Hindlimb muscle (tissue), 1 donor: ENCODE data around the gene PTPRM. TPM values are rescaled to one million over a fixed set of nuclear protein-coding genes. Genes with fewer than 3 reads are reported as not detected.
"Not testable (repeated sequence)": the region's sequence is repeated elsewhere in the genome, so short reads cannot be mapped to it uniquely, and the experiment has no call there.

Experiments
- DNase-seq: peaks from one replicate; pipeline ENCODE4 v3.0.0-alpha.2; 2013
- polyA plus RNA-seq: library from polyadenylated mRNA; unstranded; fragments of 120-200 nt; gene quantifications from one replicate; pipeline ENCODE4 v1.2.1, GENCODE V29; 2013; ENCODE audit not compliant: insufficient read length

The PTPRM gene
- polyA plus RNA-seq, 1 donor: 80.2 TPM

- no peak for DNase-seq
Measured at GRCh38 chr18:8411492-8411891, 844.4 kb downstream of the PTPRM start.

- no peak for DNase-seq
Measured at GRCh38 chr18:8412117-8412516, 845.0 kb downstream of the PTPRM start.

GRCh38 chr18:8413189-8413588 lies 846.1 kb downstream of the PTPRM start:
- no peak for DNase-seq

GRCh38 chr18:8413751-8414150 lies 846.6 kb downstream of the PTPRM start:
- no peak for DNase-seq

DNA sequence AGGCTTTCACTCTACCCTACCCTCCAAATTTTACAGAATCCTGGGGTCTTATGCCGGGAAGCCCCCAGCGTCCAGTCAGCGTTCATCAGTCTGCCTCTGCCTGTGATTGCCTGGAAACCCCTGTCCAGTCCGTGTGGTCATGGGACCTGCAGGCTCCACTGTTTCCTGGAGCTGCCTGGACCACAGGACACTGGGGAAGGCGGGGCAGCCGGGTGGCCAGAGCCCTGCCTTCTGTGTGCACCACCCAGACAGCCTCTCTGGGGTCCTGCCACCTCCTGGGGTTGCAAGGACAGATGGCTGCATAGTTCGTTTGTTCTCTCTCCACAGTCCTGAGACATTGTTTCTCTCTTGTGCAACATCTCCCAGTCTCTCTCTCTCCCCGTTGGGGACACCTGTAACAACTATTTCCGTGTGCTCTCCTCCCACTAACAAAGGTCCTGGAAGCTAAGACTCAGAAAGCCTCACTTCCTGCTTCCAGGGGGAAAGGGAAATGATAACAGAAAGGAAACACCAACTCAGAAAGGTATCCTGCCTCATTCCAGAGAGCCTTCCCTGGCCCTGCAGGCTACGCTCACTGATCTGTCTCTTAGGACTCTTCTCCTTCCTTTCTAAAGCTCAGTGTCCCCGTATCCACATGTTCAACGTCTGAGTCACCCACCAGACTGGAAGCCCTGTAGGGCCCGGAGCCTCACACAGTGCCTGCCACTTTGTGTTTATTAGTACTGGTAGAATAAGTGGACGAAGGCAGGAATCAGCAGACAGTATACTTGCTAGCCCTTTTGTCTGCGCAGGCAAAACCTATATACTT lies 849.3 kb downstream of the PTPRM start:
- DNase-seq: no peak

- no peak for DNase-seq
Measured at GRCh38 chr18:8422391-8422790, 855.3 kb downstream of the PTPRM start.

DNA sequence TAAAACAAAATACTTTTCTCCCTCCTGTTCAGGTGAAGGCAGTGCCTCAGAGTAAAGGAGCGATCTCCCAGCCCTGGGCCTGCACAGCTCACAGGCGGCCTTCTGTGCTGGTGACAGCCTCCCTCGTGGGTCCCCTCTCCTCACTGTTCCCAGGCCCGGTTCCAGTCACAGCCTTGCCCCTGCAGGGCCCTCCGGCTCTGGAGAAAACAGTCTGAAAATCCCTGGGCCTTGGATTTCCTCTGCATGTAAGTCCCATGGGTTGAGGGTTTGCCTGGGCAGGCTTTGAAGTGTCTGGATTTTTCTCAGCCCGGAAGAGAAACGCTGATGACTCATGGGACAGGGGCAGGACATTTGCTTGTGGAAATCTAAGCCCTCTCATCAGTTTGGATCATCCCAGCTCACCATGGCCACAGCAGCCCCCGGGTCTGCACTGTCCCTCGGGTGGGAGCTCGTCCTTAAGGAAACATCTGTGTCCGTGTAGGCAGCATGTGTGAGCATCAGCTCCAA lies 856.0 kb downstream of the PTPRM start:
- DNase-seq: no peak

DNA sequence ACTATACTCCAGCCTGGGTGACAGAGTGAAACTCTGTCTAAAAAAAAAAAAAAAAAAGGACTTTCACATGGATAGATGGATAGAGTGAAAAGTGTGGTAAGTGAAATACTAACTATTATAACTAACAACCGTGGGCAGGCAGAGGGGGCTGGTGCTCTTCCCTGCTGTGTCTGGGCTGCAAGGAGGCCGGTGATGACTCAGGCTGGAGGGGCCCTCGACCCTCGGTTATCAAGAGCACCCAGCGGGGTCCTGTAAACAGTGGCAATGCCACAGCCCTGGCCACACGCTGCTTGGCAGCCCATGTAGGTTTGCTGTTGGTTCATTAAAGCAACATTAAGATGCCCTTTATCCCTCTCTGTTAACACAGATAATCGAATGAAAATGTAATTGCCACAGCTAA lies 857.4 kb downstream of the PTPRM start:
- no peak for DNase-seq

DNA sequence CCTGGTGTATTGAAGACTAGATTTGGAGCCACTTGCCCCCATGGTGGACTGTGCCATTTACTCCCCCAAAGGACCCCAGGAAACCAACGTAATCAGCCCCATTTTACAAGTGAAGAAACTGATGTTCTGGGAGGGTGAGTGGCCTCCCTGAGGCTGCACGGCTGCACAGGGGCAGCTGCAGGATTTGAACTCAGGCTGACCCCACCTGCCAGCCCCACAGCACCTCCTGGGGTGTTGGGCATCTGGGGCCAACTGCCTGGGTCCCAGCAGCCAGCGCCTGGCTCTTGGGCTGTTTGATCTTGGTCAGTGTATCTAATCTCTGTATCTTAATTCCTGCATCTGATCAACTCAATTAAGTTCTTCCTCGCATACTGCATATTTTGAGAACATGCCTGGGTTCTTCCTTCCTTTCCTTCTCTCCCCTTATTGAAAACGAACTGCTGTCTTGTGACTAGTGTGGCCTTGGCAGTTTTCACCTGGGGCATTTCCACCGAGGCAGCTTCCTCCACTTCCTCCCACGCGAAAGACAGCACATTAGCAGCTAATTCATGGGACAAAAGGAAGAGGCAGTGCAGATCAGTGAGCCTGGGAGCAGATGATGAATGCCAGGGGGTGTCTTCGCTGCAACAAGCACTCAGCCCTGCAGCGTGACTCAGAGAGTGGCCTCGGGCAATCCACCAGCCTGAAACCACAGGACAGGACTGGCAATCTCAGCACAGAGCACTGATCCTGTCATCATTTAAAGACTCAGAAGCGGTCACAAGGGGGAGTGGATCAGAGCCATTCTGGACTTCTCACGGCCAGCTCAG lies 858.0 kb downstream of the PTPRM start:
- no peak for DNase-seq

DNA sequence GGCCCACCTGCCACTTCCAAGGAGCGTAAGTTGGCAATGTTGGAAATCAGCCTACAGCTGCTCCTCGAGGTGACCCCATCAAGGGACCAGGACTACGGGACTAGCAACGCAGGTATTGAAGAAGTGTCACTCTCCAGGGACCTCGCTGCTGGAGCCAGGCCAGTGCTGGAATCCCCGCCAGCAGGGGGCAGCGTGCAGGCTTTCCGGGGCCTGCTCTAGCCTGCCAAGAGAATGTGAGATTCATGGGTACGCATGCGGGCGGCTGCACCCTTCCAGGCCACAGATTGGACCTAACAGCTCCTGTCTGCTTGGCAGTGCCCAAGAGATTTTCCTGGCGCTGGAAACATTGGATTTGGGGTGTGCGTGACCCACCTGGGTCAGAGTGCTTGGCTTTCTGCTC lies 859.3 kb downstream of the PTPRM start:
- DNase-seq: no peak

GRCh38 chr18:8427339-8427738 lies 860.2 kb downstream of the PTPRM start:
- DNase-seq: no peak

- DNase-seq: no peak
Measured at GRCh38 chr18:8428951-8429350, 861.8 kb downstream of the PTPRM start.

GRCh38 chr18:8431036-8431435 lies 863.9 kb downstream of the PTPRM start:
- DNase-seq: no peak

DNA sequence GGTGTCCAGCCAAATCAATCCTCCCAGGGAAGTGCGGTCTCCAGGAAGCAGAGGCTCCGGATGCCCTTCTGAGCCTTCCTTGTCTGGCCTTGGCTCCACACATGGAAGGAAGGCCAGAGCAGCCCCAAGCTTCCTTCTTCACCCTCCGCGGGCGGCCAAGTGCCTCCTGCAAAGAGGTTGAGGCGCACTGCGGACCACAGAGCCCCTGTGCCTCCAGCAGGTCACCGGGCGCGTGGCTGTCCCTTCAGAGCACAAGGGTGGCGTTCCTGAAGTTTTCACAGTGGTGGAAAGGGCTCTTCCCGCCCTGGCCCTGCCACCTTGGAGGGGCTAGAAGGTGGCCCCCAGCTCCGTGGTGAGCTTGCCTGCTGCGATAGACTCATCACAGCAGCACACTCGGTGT lies 866.2 kb downstream of the PTPRM start:
- DNase-seq: no peak

DNA sequence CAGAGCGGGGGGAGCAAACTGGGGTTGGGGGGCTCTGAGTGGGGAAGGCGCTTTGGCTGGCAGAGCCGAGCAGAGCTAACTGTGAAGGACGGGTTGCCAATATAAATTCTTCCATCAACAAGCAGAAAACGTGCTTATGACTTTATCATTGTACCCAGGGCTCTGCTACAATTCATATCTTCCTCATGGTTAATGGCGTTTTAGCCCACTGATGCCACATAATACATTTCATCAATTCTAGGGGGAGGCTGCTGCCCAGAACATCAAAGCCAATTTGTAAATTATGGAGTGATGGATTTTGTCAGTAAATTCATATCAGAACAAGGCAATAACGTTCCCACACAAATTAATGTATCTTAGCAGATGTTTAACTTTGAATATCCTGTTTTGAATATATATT lies 866.7 kb downstream of the PTPRM start:
- DNase-seq: no peak

DNA sequence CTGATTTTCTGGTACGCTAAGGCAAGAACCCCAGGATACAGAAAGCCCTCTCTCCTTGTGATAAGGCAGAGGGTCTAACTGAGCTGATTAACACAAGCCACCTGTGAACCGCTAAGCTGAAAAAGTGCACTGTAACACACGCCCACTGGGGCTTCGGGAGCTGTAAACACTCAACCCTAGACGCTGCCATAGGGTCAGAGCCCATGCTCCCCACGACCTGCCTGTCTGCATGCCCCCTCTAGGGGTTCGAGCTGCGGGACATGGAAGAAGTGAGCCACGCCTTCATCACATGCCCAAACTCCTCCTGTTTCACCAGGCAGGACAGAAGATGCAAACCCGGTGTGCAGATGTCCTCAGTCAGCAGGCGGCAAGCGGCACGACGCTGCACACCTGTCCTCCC lies 868.3 kb downstream of the PTPRM start:
- no peak for DNase-seq

- no peak for DNase-seq
Measured at GRCh38 chr18:8439055-8439454, 871.9 kb downstream of the PTPRM start.

- no peak for DNase-seq
Measured at GRCh38 chr18:8443505-8443904, 876.4 kb downstream of the PTPRM start.

DNA sequence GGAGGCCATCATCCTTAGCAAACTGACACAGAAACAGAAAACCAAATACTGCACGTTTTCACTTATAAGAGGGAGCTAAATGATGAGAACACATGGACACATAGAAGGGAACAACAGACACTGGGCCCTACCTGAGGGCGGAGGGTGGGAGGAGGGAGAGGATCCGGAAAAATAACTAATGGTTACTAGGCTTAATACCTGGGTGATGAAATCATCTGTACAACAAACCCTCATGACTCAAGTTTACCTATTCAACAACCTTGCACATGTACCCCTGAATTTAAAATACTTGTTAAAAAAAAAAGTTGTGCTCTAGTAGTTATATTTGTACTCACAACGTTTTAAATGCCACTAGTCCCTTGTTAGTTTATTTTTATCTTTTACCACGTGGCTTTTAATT lies 879.8 kb downstream of the PTPRM start:
- not testable (repeated sequence) for DNase-seq

GRCh38 chr18:8448130-8448529 lies 881.0 kb downstream of the PTPRM start:
- no peak for DNase-seq

- DNase-seq: no peak
Measured at GRCh38 chr18:8450013-8450412, 882.9 kb downstream of the PTPRM start.

DNA sequence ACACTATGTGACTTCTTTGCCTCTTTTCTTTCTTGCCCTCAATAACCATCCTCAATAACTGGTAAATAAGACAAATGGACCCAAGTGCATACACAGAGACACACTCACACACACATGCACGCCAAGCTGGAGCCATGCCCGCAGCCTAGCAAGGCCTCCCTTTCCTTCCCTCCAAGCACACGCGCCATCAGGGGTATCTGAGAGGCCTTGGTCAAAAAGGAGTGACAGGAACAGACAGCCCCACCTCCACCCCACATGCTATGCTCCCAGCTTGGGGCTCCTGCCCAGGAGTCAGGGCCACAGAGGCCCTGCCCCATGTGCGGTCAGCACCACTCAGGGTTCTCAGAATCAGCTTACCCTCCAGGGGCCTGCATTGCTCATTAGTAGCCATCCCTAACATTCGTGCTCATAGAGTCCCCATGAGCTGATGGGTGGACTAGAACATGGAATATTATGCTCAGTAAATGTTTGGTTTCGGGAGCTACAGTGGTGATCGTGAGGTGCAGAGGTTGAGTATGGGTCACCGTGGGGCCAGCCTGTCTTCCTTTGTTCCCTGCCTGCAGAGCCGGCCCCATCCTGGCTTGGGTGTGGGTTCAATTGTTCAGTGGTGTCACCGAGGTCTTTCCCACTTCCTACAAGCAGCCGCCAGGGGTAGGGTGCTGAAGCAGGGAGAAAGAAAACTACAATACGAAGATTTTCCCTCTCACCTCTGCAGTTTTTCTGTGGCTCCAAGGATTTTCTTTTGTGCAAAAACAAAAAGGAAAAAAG lies 884.0 kb downstream of the PTPRM start:
- no peak for DNase-seq

DNA sequence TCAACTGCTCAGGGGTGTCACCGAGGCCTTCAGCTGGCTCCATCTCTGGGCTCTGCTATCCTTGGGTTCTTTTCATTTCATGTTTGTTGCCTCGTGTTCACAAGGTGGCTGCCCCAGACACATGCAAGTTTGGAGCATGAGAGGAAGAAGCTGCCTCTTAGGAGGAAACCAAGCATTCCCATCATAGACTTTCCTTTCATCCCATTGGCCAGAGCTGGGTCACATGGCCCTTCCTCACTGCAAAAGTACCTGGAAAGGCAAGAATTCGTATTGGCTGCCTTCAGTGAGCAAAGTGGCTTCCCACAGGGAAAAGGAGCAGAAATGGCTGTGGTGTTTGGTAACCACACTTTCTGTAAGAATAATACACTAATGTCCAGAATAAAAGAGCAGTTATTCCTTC lies 886.4 kb downstream of the PTPRM start:
- DNase-seq: no peak
